B cell (primary cell): Measurements from ENCODE around the gene STRADA.

Experiments
- EZH2 ChIP-seq: IDR thresholded peaks from 2 replicates; pipeline ENCODE4 v1.6.1; 2012; ENCODE audit warnings: borderline replicate concordance, low read depth, mild to moderate bottlenecking, moderate library complexity, low read length; ENCODE audit not compliant: insufficient read depth, poor library complexity, severe bottlenecking
- TF ChIP-seq, protein P1 (sequence below): fragments of 200-600 bp; IDR thresholded peaks from one replicate; pipeline ENCODE4 v1.8.0; 2022; ENCODE audit warnings: antibody characterized with exemption, mild to moderate bottlenecking

DNA sequence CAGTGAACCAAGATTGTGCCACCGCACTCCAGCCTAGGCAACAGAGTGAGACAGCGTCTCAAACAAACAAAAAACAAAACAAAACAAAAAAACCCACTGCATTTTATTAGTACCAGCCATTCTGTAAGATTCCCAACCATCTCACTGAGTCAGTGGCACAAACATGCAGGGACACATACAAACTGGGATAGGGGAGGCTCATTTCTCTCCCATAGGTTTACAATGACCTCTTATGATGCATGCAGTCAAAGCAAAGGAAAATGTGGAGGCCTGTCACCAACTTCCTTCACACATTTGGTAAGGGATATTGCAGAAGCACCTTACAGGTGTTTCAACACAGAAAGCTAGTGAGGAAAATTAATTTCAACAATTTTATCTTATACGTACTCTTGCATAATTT, 12.4 kb upstream of the STRADA start:
- no peak for TF ChIP-seq EZH2
- TF ChIP-seq, protein P1, sequence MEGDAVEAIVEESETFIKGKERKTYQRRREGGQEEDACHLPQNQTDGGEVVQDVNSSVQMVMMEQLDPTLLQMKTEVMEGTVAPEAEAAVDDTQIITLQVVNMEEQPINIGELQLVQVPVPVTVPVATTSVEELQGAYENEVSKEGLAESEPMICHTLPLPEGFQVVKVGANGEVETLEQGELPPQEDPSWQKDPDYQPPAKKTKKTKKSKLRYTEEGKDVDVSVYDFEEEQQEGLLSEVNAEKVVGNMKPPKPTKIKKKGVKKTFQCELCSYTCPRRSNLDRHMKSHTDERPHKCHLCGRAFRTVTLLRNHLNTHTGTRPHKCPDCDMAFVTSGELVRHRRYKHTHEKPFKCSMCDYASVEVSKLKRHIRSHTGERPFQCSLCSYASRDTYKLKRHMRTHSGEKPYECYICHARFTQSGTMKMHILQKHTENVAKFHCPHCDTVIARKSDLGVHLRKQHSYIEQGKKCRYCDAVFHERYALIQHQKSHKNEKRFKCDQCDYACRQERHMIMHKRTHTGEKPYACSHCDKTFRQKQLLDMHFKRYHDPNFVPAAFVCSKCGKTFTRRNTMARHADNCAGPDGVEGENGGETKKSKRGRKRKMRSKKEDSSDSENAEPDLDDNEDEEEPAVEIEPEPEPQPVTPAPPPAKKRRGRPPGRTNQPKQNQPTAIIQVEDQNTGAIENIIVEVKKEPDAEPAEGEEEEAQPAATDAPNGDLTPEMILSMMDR = no peak
